CD14-positive monocyte (primary cell): ENCODE measurements around the gene EMILIN3. TPM values are rescaled to one million over a fixed set of nuclear protein-coding genes. Genes with fewer than 3 reads are reported as not detected.
A peak's percentile ranks its signal among the peaks of the same experiment; 100 is the strongest.

Source experiments
- DNase-seq, 3 donors: peaks; one replicate each; pipeline ENCODE4 v3.0.0-alpha.2; 2011 to 2022
- H2AFZ ChIP-seq: 2 replicates; pipeline ENCODE4 v1.6.0; 2012; ENCODE audit warnings: mild to moderate bottlenecking, low read depth, low read length, inconsistent platforms; ENCODE audit not compliant: insufficient read depth, poor library complexity, severe bottlenecking
- H3K27ac ChIP-seq, 2 donors: 1 replicate in 1 of 2; 2 replicates in 1 of 2; pipeline ENCODE4 v1.5.1; 2012 to 2013; ENCODE audit warnings: low read length in 2 of 2, control low read depth in 1 of 2, inconsistent platforms in 1 of 2, low read depth in 1 of 2, mild to moderate bottlenecking in 1 of 2
- H3K27me3 ChIP-seq, 2 donors: one replicate each; pipeline versions ENCODE4 v1.6.0 to v1.6.1; 2011 to 2013; ENCODE audit warnings: low read length in 2 of 2; ENCODE audit not compliant: control insufficient read depth in 2 of 2, insufficient read depth in 2 of 2
- H3K36me3 ChIP-seq, 2 donors: replicated peaks in 1 of 2; 1 replicate in 1 of 2; 2 replicates in 1 of 2; pipeline versions ENCODE4 v1.5.1 to v1.6.1; 2012 to 2013; ENCODE audit warnings: low read length in 2 of 2, control low read depth in 1 of 2, inconsistent platforms in 1 of 2, mild to moderate bottlenecking in 1 of 2; ENCODE audit not compliant: insufficient read depth in 2 of 2, control insufficient read depth in 1 of 2
- H3K4me1 ChIP-seq, 2 donors: 1 replicate in 1 of 2; 2 replicates in 1 of 2; pipeline versions ENCODE4 v1.5.1 to v1.6.1; 2012 to 2013; ENCODE audit warnings: low read length in 2 of 2, control low read depth in 1 of 2, inconsistent platforms in 1 of 2, mild to moderate bottlenecking in 1 of 2, moderate library complexity in 1 of 2; ENCODE audit not compliant: insufficient read depth in 2 of 2, control insufficient read depth in 1 of 2
- H3K4me2 ChIP-seq: replicated peaks from 2 replicates; pipeline ENCODE3; 2012; ENCODE audit warnings: low read length, moderate library complexity, mild to moderate bottlenecking; ENCODE audit not compliant: poor library complexity, severe bottlenecking; ENCODE audit errors: extremely low read depth
- H3K4me3 ChIP-seq, 3 experiments: fragments of 200-600 bp in 1 of 3; sonication (generic) in 1 of 3; replicated peaks in 1 of 3; 1 replicate in 2 of 3; 2 replicates in 1 of 3; pipeline ENCODE4 v1.5.1; 2011 to 2013; ENCODE audit warnings: low read length in 3 of 3, mild to moderate bottlenecking in 3 of 3, control low read depth in 2 of 3, low read depth in 2 of 3, inconsistent platforms in 1 of 3, moderate library complexity in 1 of 3
- H3K79me2 ChIP-seq: 2 replicates; pipeline ENCODE4 v1.6.0; 2012; ENCODE audit warnings: mild to moderate bottlenecking, control low read depth, inconsistent platforms, low read length, moderate library complexity; ENCODE audit not compliant: insufficient read depth
- H3K9ac ChIP-seq: 2 replicates; pipeline ENCODE4 v1.6.0; 2017; ENCODE audit warnings: low read length, mild to moderate bottlenecking; ENCODE audit not compliant: insufficient read depth, poor library complexity, severe bottlenecking
- H3K9me3 ChIP-seq, 2 donors: replicated peaks in 1 of 2; 1 replicate in 1 of 2; 2 replicates in 1 of 2; pipeline versions ENCODE4 v1.5.1 to v1.6.1; 2012 to 2013; ENCODE audit warnings: low read length in 2 of 2, control low read depth in 1 of 2; ENCODE audit not compliant: control insufficient read depth in 1 of 2, insufficient read depth in 1 of 2
- H4K20me1 ChIP-seq: 2 replicates; pipeline ENCODE4 v1.6.0; 2012; ENCODE audit warnings: mild to moderate bottlenecking, low read length, control low read depth, moderate library complexity; ENCODE audit not compliant: insufficient read depth
- H3K27ac Mint-ChIP-seq, 7 donors: one replicate each; pipeline ENCODE4 v1.8.0; 2020; ENCODE audit warnings: mild to moderate bottlenecking in 7 of 7, mixed read lengths in 7 of 7, moderate library complexity in 6 of 7, inconsistent platforms in 2 of 7
- H3K27me3 Mint-ChIP-seq, 3 donors: one replicate each; pipeline ENCODE4 v1.8.0; 2021 to 2022; ENCODE audit warnings: low read depth in 3 of 3, mild to moderate bottlenecking in 3 of 3, mixed read lengths in 3 of 3, moderate library complexity in 3 of 3, inconsistent platforms in 1 of 3
- H3K36me3 Mint-ChIP-seq, 2 donors: one replicate each; pipeline ENCODE4 v1.8.0; 2020; ENCODE audit warnings: mixed read lengths in 2 of 2, inconsistent platforms in 1 of 2, mild to moderate bottlenecking in 1 of 2
- H3K4me1 Mint-ChIP-seq: one replicate; pipeline ENCODE4 v1.8.0; 2020; ENCODE audit warnings: mild to moderate bottlenecking, mixed read lengths
- H3K4me3 Mint-ChIP-seq, 2 donors: one replicate each; pipeline ENCODE4 v1.8.0; 2020; ENCODE audit warnings: mild to moderate bottlenecking in 2 of 2, mixed read lengths in 2 of 2, moderate library complexity in 1 of 2
- H3K9me3 Mint-ChIP-seq, 7 donors: one replicate each; pipeline ENCODE4 v1.8.0; 2020 to 2022; ENCODE audit warnings: mixed read lengths in 7 of 7, mild to moderate bottlenecking in 6 of 7, moderate library complexity in 6 of 7, inconsistent platforms in 2 of 7
- CTCF ChIP-seq: fragments of 200-600 bp; IDR thresholded peaks from one replicate; pipeline ENCODE4 v1.8.0; 2022; ENCODE audit warnings: antibody characterized with exemption, mild to moderate bottlenecking
- WGBS: methylation state at CpG from one replicate; pipeline ENCODE4 v1.1.5; 2013; ENCODE audit warnings: missing lambda C conversion rate; ENCODE audit not compliant: insufficient coverage; 5-methylcytosine and 5-hydroxymethylcytosine counted together
- intact Hi-C, 2 donors: fragments of 100-400 bp; cut with micrococcal nuclease; formaldehyde crosslinking; loops; one replicate each; pipeline versions ENCODE4 v1.15.0 to v1.15.1; 2023
- polyA plus RNA-seq, 3 donors: library from polyadenylated mRNA; depleted of rRNA in 1 of 3; unstranded in 2 of 3; stranded (reverse) in 1 of 3; fragments of 300-500 nt in 2 of 3; fragments of >200 nt in 1 of 3; fragmentation: Illumina TruSeq in 2 of 3; gene quantifications; 1 replicate in 2 of 3; 2 replicates in 1 of 3; pipeline ENCODE4 v1.2.3, GENCODE V29; 2012 to 2021

Gene EMILIN3
- polyA plus RNA-seq, 3 donors, result not detected

DNA sequence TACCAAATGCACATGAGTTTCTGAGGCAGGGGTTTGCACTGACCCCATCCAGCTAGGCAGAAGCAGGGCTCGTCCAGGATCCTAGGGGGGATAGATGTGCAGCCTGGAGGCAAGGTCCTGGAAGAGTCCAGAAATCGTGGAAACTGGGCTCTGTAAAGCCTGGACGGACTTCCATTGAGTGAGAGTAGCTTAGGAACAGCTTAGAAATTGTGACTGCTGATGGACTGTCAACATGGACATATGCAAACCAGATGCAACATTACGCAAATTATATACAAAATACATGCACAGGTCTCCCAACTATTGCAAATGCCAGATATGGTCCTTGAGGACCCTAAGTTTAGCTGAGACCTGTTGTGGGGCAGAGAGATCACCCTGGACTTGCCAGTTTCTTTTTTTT, 4.8 kb upstream of the EMILIN3 start:
- Histone ChIP-seq H3K27ac (no peak overlapping the region), H2AFZ (no peak overlapping the region), H3K4me2 (no peak overlapping the region), H3K79me2 (no peaks in the 10 kb centered on the region), H3K4me3 (no peak overlapping the region), H3K4me1 (no peaks in the 10 kb centered on the region), H3K27me3 (peaks cover 9 to 26% of the 10 kb centered on the region in 2 donors), H3K9me3 (peaks cover 12 to 20% of the 10 kb centered on the region in 2 donors), H4K20me1 (no peaks in the 10 kb centered on the region), H3K9ac (no peak overlapping the region), H3K36me3 (no peaks in the 10 kb centered on the region)
- intact Hi-C loops, result no loop called here
- Mint-ChIP-seq H3K27ac (peak overlapping the region in 1 of 7 donors; percentile 27), H3K27me3 (peaks cover 36 to 66% (median 42%) of the 10 kb centered on the region in 3 donors), H3K4me3 (no peak overlapping the region), H3K4me1 (peaks cover 4% of the 10 kb centered on the region), H3K9me3 (peaks cover 4 to 35% (median 23%) of the 10 kb centered on the region in 7 donors), H3K36me3 (no peaks in the 10 kb centered on the region)
- TF ChIP-seq CTCF, result no peak
- WGBS, result 93% methylated on average over 3 of the region's 4 CpGs
- DNase-seq, result no peak

DNA sequence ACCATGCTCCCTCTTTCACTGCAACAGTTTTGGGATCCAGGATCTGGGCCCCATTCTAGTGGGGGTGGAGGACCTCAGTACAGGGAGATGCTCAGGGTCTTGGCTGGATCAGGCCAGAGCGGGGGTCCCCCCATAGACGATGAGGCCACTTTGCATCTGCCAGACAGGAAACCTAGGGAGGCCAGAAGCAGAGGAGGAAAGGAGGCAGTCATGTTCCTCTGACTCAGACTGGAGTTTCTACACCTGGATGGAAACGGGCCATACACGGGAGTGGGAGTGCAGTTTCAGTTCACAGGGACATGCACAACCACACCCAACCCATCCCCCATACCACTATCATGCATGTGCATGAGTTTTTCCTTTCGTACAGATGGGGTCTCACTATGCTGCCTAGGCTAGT, 3.6 kb upstream of the EMILIN3 start:
- no peak for DNase-seq
- no peaks in the 10 kb centered on the region for H3K79me2 ChIP-seq
- intact Hi-C loops, result no loop called here
- TF ChIP-seq CTCF, result no peak
- no peak overlapping the region for H2AFZ ChIP-seq
- no peaks in the 10 kb centered on the region for H4K20me1 ChIP-seq
- H3K27me3 ChIP-seq, result peaks cover 14 to 31% of the 10 kb centered on the region in 2 donors
- H3K27ac ChIP-seq, result no peak overlapping the region
- Mint-ChIP-seq H3K36me3 (no peaks in the 10 kb centered on the region), H3K9me3 (peaks cover 4 to 34% (median 25%) of the 10 kb centered on the region in 7 donors), H3K27ac (no peak overlapping the region), H3K27me3 (peaks cover 36 to 69% (median 41%) of the 10 kb centered on the region in 3 donors), H3K4me1 (peaks cover 4% of the 10 kb centered on the region), H3K4me3 (no peak overlapping the region)
- H3K4me2 ChIP-seq, result no peak overlapping the region
- H3K9ac ChIP-seq, result no peak overlapping the region
- WGBS, result 63% methylated on average over 3 of the region's 5 CpGs
- H3K9me3 ChIP-seq, result peaks cover 12 to 20% of the 10 kb centered on the region in 2 donors
- no peaks in the 10 kb centered on the region for H3K36me3 ChIP-seq
- no peak overlapping the region for H3K4me3 ChIP-seq
- no peaks in the 10 kb centered on the region for H3K4me1 ChIP-seq
